SK-N-SH treated with all-trans-retinoic acid at 6 μM for 48 hours (cell line): ENCODE results near the gene ZC3H7B.

ENCODE experiments used
- ARNTL ChIP-seq: fragments of 450-650 bp; formaldehyde crosslinking; IDR thresholded peaks from 2 replicates; pipeline ENCODE4 v1.5.0; 2020; ENCODE audit warnings: low read depth, mild to moderate bottlenecking, moderate library complexity, borderline replicate concordance
- ESRRG ChIP-seq: fragments of 250-450 bp; sonication (Bioruptor Pico); IDR thresholded peaks from 2 replicates; pipeline ENCODE4 v1.6.1; 2021; ENCODE audit warnings: mild to moderate bottlenecking
- ISL1 ChIP-seq: fragments of 250-450 bp; sonication (Bioruptor Pico); IDR thresholded peaks from 2 replicates; pipeline ENCODE4 v2.1.2; 2022; ENCODE audit warnings: mild to moderate bottlenecking, moderate library complexity
- ZFP3 ChIP-seq: fragments of 250-450 bp; sonication (Bioruptor Pico); IDR thresholded peaks from 2 replicates; pipeline ENCODE4 v1.5.0; 2020; ENCODE audit warnings: mild to moderate bottlenecking, moderate library complexity
- TF ChIP-seq, protein P1 (sequence below): fragments of 250-450 bp; sonication (Bioruptor Pico); IDR thresholded peaks from 2 replicates; pipeline ENCODE4 v1.8.0; 2021; ENCODE audit warnings: low read depth, mild to moderate bottlenecking, moderate library complexity, borderline replicate concordance
- TF ChIP-seq, protein P2 (sequence below): fragments of 250-450 bp; sonication (Bioruptor Pico); IDR thresholded peaks from 2 replicates; pipeline ENCODE4 v1.5.0; 2020; ENCODE audit warnings: mild to moderate bottlenecking, moderate library complexity

DNA sequence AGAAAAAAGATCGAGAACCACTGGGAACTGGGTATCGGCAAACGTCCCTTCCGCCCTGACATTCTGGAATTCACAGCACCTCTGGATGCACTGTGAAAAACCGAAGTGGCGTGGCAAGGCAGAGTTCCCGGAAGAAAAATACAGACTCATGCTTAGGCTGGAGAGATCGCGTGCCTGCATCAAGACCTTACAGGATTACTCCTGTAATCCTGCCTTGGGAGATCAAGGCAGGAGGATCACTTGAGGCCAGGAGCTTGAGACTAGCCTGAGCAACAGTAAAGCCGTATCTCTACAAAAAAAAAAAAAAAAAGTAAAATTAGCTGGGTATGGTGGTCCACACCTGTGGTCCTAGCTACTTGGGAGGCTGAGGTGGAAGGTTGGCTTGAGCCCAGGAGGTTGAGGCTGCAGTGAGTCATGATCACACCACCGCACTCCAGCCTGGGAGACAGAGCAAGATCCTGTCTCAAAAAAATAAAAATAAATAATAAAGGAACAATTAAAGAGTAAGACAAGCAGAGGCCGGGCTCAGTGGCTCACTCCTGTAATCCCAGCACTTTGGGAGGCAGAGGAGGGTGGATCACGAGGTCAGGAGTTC lies 60.5 kb downstream of the ZC3H7B start:
- TF ChIP-seq ESRRG (no peak), ZFP3 (CRISPR knock-in tag) (no peak), ARNTL (no peak), ISL1 (CRISPR knock-in tag) (no peak)
- TF ChIP-seq, protein P1, sequence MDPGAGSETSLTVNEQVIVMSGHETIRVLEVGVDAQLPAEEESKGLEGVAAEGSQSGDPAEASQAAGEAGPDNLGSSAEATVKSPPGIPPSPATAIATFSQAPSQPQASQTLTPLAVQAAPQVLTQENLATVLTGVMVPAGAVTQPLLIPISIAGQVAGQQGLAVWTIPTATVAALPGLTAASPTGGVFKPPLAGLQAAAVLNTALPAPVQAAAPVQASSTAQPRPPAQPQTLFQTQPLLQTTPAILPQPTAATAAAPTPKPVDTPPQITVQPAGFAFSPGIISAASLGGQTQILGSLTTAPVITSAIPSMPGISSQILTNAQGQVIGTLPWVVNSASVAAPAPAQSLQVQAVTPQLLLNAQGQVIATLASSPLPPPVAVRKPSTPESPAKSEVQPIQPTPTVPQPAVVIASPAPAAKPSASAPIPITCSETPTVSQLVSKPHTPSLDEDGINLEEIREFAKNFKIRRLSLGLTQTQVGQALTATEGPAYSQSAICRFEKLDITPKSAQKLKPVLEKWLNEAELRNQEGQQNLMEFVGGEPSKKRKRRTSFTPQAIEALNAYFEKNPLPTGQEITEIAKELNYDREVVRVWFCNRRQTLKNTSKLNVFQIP (CRISPR knock-in tag): no peak
- TF ChIP-seq, protein P2, sequence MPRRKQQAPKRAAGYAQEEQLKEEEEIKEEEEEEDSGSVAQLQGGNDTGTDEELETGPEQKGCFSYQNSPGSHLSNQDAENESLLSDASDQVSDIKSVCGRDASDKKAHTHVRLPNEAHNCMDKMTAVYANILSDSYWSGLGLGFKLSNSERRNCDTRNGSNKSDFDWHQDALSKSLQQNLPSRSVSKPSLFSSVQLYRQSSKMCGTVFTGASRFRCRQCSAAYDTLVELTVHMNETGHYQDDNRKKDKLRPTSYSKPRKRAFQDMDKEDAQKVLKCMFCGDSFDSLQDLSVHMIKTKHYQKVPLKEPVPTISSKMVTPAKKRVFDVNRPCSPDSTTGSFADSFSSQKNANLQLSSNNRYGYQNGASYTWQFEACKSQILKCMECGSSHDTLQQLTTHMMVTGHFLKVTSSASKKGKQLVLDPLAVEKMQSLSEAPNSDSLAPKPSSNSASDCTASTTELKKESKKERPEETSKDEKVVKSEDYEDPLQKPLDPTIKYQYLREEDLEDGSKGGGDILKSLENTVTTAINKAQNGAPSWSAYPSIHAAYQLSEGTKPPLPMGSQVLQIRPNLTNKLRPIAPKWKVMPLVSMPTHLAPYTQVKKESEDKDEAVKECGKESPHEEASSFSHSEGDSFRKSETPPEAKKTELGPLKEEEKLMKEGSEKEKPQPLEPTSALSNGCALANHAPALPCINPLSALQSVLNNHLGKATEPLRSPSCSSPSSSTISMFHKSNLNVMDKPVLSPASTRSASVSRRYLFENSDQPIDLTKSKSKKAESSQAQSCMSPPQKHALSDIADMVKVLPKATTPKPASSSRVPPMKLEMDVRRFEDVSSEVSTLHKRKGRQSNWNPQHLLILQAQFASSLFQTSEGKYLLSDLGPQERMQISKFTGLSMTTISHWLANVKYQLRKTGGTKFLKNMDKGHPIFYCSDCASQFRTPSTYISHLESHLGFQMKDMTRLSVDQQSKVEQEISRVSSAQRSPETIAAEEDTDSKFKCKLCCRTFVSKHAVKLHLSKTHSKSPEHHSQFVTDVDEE (CRISPR knock-in tag): no peak
